GM12865 (cell line): ENCODE measurements around the gene FGF22.
"Not testable (repeated sequence)": the region's sequence is repeated elsewhere in the genome, so short reads cannot be mapped to it uniquely, and the experiment has no call there.

Experiments
- DNase-seq: peaks from one replicate; pipeline ENCODE4 v3.0.0; 2010; ENCODE audit warnings: low read depth
- H3K4me3 ChIP-seq: 2 replicates; pipeline ENCODE4 v1.5.1; 2011; ENCODE audit warnings: mild to moderate bottlenecking, low read depth, low read length, control low read depth
- TF ChIP-seq, protein P1 (sequence below): IDR thresholded peaks from 2 replicates; pipeline ENCODE4 v1.5.1; 2011; ENCODE audit warnings: low read length, control low read depth, low read depth, inconsistent platforms; ENCODE audit not compliant: insufficient read depth; ENCODE audit errors: missing control alignments

FGF22 gene

DNA sequence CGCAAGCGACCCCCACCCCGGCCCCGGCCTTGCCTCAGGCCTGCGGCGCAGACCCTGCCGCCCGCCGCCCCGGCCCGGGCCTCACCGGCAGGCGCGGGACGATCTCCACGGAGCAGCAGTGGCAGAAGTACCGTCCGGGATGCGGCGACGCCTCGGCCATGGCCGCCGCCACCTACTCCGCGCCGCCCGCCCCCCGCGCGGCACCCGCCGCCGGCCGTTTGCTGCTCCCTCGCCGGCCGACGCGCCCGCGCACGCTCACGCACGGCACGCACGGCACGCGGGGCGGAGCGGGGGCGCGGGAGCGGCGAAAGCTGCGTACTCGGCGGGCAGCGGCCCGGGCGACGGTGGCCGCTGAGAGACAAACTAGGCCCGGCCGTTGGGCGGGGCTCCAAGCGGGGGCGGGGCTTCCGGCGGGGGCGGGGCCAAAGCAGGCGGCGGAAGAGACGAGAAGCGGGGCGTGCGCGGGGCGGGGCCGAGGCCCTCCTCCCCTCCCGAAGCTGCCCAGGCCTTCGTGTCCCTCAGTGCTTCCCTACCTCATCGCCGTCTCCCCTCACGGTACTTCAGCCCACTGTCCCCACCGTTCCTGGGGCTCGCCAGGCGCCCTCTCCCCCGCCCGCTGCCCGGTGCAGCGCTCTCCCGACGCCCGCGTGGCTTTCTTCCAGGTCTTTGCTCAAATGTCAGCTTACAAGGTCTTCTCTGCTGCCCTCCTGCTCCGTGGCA lies 23.4 kb downstream of the FGF22 start, which contains the start of gene RNF126:
Gene RNF126 (minus strand): TSS at position 253 of the 720 bp plus-strand sequence. CDS start 93 bp downstream, at position 160.
- TF ChIP-seq, protein P1, sequence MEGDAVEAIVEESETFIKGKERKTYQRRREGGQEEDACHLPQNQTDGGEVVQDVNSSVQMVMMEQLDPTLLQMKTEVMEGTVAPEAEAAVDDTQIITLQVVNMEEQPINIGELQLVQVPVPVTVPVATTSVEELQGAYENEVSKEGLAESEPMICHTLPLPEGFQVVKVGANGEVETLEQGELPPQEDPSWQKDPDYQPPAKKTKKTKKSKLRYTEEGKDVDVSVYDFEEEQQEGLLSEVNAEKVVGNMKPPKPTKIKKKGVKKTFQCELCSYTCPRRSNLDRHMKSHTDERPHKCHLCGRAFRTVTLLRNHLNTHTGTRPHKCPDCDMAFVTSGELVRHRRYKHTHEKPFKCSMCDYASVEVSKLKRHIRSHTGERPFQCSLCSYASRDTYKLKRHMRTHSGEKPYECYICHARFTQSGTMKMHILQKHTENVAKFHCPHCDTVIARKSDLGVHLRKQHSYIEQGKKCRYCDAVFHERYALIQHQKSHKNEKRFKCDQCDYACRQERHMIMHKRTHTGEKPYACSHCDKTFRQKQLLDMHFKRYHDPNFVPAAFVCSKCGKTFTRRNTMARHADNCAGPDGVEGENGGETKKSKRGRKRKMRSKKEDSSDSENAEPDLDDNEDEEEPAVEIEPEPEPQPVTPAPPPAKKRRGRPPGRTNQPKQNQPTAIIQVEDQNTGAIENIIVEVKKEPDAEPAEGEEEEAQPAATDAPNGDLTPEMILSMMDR, result no peak
- DNase-seq, result peak; percentile 97
- H3K4me3 ChIP-seq, result peak within 1 kb of the TSS; percentile 85

DNA sequence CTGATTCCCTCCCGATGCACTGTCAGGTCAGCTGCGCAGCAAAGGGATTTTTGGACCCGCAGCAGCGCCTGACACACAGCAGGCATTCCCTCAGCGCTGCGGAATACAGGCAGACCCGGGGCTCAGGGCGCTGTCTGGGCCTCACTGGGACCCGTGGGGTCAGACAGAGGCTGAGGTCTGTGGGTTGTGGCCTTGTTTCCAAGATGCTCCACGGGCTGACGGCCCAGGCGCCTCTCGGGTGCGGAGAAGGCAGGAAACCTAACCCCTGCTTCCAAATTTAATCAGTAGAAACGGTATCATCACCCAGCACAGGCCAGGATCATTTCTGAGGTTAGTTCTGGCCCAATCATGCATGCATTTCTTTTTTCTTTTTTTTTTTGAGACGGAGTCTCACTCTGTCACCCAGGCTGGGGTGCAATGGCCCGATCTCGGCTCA lies 24.0 kb downstream of the FGF22 start:
- no peak for DNase-seq
- peak overlapping the region; percentile 76 for H3K4me3 ChIP-seq
- TF ChIP-seq, protein P1, result no peak

DNA sequence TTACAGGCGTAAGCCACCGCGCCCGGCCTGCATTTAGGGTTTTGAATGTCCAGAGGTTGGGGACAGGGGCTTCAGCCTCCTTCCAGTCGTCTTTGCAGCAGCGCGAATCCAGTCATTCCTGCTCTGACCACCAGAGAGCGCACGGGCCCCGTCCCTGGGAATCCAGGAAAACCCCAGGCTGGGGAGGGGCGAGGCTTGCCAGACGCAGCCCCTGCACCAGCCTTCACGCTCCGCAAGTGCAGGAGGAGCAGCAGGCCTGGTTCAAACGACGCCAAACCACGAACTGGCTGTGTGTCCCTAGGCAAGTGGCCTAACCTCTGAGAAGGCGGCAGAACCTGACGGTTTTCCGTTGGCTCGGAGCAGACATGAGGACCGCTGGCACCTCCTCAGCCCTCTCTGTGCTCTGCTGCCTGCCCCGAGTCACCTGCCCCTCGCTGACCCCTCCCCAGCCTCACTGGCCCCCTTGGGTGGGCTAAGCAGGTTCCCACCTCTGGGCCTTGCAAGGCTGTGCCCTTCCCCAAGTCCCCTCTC lies 25.3 kb downstream of the FGF22 start:
- TF ChIP-seq, protein P1, result peak; percentile 94
- H3K4me3 ChIP-seq, result peak overlapping the region; percentile 34; the same call in 1 of the 2 replicates
- DNase-seq, result peak; percentile 87

DNA sequence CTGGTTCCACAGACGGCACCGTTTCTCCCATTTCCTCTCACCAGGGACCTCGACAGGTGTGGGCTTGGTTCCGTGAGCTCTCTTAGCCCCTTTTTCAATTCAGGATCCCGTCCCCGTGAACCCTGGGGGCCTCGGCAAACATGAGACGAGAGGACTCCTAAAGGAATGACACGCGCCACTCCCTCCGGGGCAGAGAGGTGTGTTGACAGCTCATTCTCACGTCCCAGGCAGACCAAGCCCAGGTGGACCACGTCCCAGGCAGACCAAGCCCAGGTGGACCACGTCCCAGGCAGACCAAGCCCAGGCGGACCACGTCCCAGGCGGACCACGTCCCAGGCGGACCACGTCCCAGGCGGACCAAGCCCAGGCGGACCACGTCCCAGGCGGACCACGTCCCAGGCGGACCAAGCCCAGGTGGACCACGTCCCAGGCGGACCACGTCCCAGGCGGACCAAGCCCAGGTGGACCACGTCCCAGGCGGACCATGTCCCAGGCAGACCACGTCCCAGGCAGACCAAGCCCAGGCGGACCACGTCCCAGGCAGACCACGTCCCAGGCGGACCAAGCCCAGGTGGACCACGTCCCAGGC lies 27.4 kb downstream of the FGF22 start:
- H3K4me3 ChIP-seq, DNase-seq: not testable (repeated sequence)

DNA sequence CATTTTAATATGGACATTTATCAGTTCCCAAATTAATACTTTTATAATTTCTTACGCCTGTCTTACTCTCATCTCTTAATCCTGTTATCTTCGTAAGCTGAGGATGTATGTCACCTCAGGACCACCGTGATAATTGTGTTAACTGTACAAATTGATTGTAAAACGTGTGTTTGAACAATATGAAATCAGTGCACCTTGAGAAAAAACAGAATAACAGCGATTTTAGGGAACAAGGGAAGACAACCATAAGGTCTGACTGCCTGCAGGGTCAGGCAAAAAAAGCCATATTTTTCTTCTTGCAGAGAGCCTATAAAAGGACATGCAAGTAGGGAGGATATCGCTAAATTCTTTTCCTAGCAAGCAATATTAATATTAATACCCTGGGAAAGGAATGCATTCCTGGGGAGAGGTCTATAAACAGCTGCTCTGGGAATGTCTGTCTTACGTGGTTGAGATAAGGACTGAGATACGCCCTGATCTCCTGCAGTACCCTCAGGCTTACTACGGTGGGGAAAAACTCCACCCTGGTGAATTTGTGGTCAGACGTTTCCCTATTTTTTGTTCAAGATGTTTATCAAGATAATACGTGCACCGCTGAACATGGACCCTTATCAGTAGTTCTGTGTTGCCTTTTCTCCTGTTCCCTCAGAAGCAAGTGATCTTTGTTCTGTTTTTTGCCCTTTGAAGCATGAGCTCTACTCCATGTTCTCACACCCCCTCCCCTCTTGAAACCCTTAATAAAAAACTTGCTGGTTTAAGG lies 29.2 kb downstream of the FGF22 start:
- not testable (repeated sequence) for DNase-seq, H3K4me3 ChIP-seq

DNA sequence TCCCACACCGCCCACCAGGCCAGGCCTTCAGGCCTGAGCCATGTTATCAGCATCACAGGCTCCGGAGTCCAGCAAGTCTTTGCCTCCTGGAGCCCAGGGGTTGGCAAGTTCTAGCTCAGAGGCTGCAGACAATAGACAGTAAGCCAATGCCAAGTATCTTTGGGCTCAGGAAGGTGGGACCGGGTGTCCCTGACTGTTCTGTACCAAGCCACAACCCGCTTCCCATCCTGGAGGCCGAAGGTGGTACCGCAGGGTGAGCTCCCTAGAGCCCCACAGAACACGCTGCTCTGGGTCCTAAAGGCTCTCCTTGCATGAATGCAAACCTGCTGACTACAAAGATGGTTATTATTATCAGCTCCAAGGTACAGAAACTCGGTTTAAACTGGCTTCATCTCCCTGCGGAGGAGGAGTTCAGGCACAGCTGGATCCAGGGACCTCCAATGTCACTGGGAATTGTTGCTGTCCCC lies 31.0 kb downstream of the FGF22 start:
- DNase-seq, result no peak
- H3K4me3 ChIP-seq, result no peak overlapping the region
- TF ChIP-seq, protein P1, result peak; percentile 17

DNA sequence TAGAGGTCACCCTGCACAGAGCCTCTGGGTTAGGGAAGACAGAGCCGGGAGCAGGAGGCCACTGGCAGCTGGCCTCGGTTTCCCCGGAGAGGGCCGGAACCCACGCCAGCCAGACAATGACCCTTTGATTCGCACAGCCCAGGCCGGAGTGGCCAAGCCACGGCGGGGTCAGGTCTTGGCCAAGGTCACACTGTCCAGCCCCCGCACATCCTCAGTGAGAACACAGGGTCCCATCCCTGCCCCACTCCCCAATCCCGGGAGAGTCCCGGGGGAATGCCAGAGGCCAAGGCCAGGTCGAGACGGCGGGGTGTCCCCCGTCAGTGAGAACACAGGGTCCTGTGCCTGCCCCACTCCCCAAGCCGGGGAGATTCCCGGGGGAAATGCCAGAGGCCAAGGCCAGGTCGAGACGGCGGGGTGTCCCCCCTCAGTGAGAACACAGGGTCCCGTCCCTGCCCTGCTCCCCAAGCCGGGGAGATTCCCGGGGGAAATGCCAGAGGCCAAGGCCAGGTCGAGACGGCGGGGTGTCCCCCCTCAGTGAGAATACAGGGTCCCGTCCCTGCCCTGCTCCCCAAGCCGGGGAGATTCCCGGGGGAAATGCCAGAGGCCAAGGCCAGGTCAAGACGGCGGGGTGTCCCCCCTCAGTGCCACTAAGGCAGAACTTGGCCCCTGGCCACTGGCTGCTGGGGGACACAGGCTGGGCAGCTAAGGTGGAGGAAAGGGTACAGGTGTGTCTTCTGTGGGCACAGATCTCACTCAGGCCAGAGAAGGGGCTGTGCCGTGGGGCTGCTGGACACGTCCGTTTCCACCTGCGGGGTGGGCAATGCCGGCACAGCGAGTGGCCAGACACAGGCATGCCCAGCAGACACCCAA lies 34.8 kb downstream of the FGF22 start:
- TF ChIP-seq, protein P1, result no peak
- no peak overlapping the region for H3K4me3 ChIP-seq
- DNase-seq, result peak; percentile 52
